Tibial artery (tissue), 4 donors: ENCODE measurements around the gene VPS13D.

Experiments used
- DNase-seq, 2 donors: peaks; one replicate each; pipeline ENCODE4 v3.0.0-alpha.2; 2019
- H3K27ac ChIP-seq, 2 donors: fragments of 200-600 bp; sonication (generic) in 1 of 2; 1 replicate in 1 of 2; 2 replicates in 1 of 2; pipeline ENCODE4 v1.5.1; 2018 to 2019; ENCODE audit warnings: mild to moderate bottlenecking in 1 of 2
- H3K27me3 ChIP-seq, 2 donors: fragments of 200-600 bp; sonication (generic) in 1 of 2; one replicate each; pipeline versions ENCODE4 v1.5.1 to v1.6.0; 2016 to 2019
- H3K36me3 ChIP-seq, 3 donors: fragments of 200-600 bp; sonication (generic) in 2 of 3; one replicate each; pipeline ENCODE4 v1.5.1; 2016 to 2019; ENCODE audit warnings: mild to moderate bottlenecking in 2 of 3
- H3K4me1 ChIP-seq, 4 donors: fragments of 200-600 bp; sonication (generic) in 2 of 4; 1 replicate in 3 of 4; 2 replicates in 1 of 4; pipeline ENCODE4 v1.5.1; 2016 to 2019
- H3K4me3 ChIP-seq, 2 donors: fragments of 200-600 bp; sonication (generic) in 1 of 2; 1 replicate in 1 of 2; 2 replicates in 1 of 2; pipeline ENCODE4 v1.5.1; 2018 to 2019; ENCODE audit warnings: mild to moderate bottlenecking in 2 of 2
- H3K9me3 ChIP-seq, 3 donors: fragments of 200-600 bp; sonication (generic) in 1 of 3; one replicate each; pipeline ENCODE4 v1.5.1; 2016 to 2019
- CTCF ChIP-seq, 2 experiments: fragments of 200-600 bp in 1 of 2; fragments of 450-650 bp in 1 of 2; IDR thresholded peaks; one replicate each; pipeline ENCODE4 v1.5.1; 2017 to 2019; ENCODE audit warnings: antibody characterized with exemption in 2 of 2, mild to moderate bottlenecking in 1 of 2, moderate library complexity in 1 of 2
- intact Hi-C: fragments of 100-400 bp; cut with DNase I; formaldehyde crosslinking; loops from one replicate; pipeline ENCODE4 v1.15.0; 2023; ENCODE audit warnings: low total_unique reads

Gene VPS13D

GRCh38 chr1:12290828-12291227, 61.0 kb downstream of the VPS13D start:
- H3K4me3 ChIP-seq = no peak overlapping the region
- TF ChIP-seq CTCF (IDR thresholded peaks at IDR 0.05) = no peak
- H3K36me3 ChIP-seq = peaks cover 50 to 86% (median 57%) of the 10 kb centered on the region in 3 donors
- H3K27ac ChIP-seq = no peak overlapping the region
- DNase-seq = no peak
- intact Hi-C loops = no loop called here
- H3K4me1 ChIP-seq = peaks cover 0 to 8% (median 0%) of the 10 kb centered on the region in 4 donors
- H3K27me3 ChIP-seq = no peaks in the 10 kb centered on the region
- no peaks in the 10 kb centered on the region for H3K9me3 ChIP-seq

- TF ChIP-seq CTCF (IDR thresholded peaks at IDR 0.05) = no peak
- Histone ChIP-seq H3K27ac (no peak overlapping the region), H3K4me3 (no peak overlapping the region), H3K9me3 (no peaks in the 10 kb centered on the region), H3K27me3 (no peaks in the 10 kb centered on the region), H3K4me1 (peaks cover 0 to 8% (median 0%) of the 10 kb centered on the region in 4 donors), H3K36me3 (peaks cover 65 to 92% (median 66%) of the 10 kb centered on the region in 3 donors)
- DNase-seq = no peak
- intact Hi-C loops = no loop called here
These were observed 63.6 kb downstream of the VPS13D start for GRCh38 chr1:12293416-12293815.

GRCh38 chr1:12294076-12294475, 64.2 kb downstream of the VPS13D start:
- Histone ChIP-seq H3K4me3 (no peak overlapping the region), H3K36me3 (peaks cover 61 to 88% (median 65%) of the 10 kb centered on the region in 3 donors), H3K27ac (no peak overlapping the region), H3K4me1 (peaks cover 0 to 8% (median 0%) of the 10 kb centered on the region in 4 donors), H3K27me3 (no peaks in the 10 kb centered on the region), H3K9me3 (no peaks in the 10 kb centered on the region)
- DNase-seq = no peak
- intact Hi-C loops = no loop called here
- no peak for TF ChIP-seq CTCF (IDR thresholded peaks at IDR 0.05)

GRCh38 chr1:12296016-12296415, 66.2 kb downstream of the VPS13D start:
- Histone ChIP-seq H3K4me1 (peaks cover 0 to 8% (median 0%) of the 10 kb centered on the region in 4 donors), H3K36me3 (peaks cover 56 to 90% (median 64%) of the 10 kb centered on the region in 3 donors), H3K4me3 (no peak overlapping the region), H3K9me3 (no peaks in the 10 kb centered on the region), H3K27ac (no peak overlapping the region), H3K27me3 (no peaks in the 10 kb centered on the region)
- intact Hi-C loops = no loop called here
- no peak for TF ChIP-seq CTCF (IDR thresholded peaks at IDR 0.05)
- no peak for DNase-seq

- intact Hi-C loops = no loop called here
- Histone ChIP-seq H3K27me3 (no peaks in the 10 kb centered on the region), H3K4me1 (peaks cover 0 to 12% (median 0%) of the 10 kb centered on the region in 4 donors), H3K27ac (no peak overlapping the region), H3K9me3 (no peaks in the 10 kb centered on the region), H3K4me3 (no peak overlapping the region), H3K36me3 (peaks cover 50 to 90% (median 64%) of the 10 kb centered on the region in 3 donors)
- no peak for TF ChIP-seq CTCF (IDR thresholded peaks at IDR 0.05)
- no peak for DNase-seq
These were observed 66.8 kb downstream of the VPS13D start for GRCh38 chr1:12296623-12297022.

- H3K36me3 ChIP-seq = peaks cover 30 to 96% (median 65%) of the 10 kb centered on the region in 3 donors
These were observed 70.9 kb downstream of the VPS13D start for GRCh38 chr1:12300706-12301105.

More at GRCh38 chr1:12300706-12301105, 70.9 kb downstream of the VPS13D start:
- H3K4me1 ChIP-seq = peaks cover 0 to 11% (median 0%) of the 10 kb centered on the region in 4 donors
- H3K27me3 ChIP-seq = no peaks in the 10 kb centered on the region
- TF ChIP-seq CTCF (IDR thresholded peaks at IDR 0.05) = no peak
- no peak overlapping the region for H3K4me3 ChIP-seq
- H3K9me3 ChIP-seq = no peaks in the 10 kb centered on the region
- intact Hi-C loops = no loop called here
- H3K27ac ChIP-seq = peak overlapping the region; percentile 3 to 25
- DNase-seq = no peak
